ENCODE data around the gene FCAMR.
A peak's percentile ranks its signal among the peaks of the same experiment; 100 is the strongest.

GRCh38 chr1:206982216-206982615 lies 12.0 kb upstream of the FCAMR start:
- TF ChIP-seq CTCF (conservative IDR thresholded peaks at IDR 0.05; ENCODE audit: low read depth, low read length) (peak; percentile 65), RFX5 (IDR thresholded peaks at IDR 0.05; ENCODE audit: low read depth, low read length) (no peak), USF2 (IDR thresholded peaks at IDR 0.05; ENCODE audit: low read depth, low read length) (no peak), MAFK (IDR thresholded peaks at IDR 0.05; ENCODE audit: low read depth, low read length) (no peak), MXI1 (IDR thresholded peaks at IDR 0.05; ENCODE audit: borderline replicate concordance, low read depth, low read length) (no peak), CEBPB (IDR thresholded peaks at IDR 0.05; ENCODE audit: low read depth, low read length) (no peak), POLR2A (IDR thresholded peaks at IDR 0.05; ENCODE audit: low read depth, low read length) (no peak), MAZ (IDR thresholded peaks at IDR 0.05; ENCODE audit: borderline replicate concordance, low read depth, low read length) (no peak)

All from IMR-90 (cell line).